ENCODE data around the gene APOL4.
"Not testable (repeated sequence)": the region's sequence is repeated elsewhere in the genome, so short reads cannot be mapped to it uniquely, and the experiment has no call there.

Gene APOL4

DNA sequence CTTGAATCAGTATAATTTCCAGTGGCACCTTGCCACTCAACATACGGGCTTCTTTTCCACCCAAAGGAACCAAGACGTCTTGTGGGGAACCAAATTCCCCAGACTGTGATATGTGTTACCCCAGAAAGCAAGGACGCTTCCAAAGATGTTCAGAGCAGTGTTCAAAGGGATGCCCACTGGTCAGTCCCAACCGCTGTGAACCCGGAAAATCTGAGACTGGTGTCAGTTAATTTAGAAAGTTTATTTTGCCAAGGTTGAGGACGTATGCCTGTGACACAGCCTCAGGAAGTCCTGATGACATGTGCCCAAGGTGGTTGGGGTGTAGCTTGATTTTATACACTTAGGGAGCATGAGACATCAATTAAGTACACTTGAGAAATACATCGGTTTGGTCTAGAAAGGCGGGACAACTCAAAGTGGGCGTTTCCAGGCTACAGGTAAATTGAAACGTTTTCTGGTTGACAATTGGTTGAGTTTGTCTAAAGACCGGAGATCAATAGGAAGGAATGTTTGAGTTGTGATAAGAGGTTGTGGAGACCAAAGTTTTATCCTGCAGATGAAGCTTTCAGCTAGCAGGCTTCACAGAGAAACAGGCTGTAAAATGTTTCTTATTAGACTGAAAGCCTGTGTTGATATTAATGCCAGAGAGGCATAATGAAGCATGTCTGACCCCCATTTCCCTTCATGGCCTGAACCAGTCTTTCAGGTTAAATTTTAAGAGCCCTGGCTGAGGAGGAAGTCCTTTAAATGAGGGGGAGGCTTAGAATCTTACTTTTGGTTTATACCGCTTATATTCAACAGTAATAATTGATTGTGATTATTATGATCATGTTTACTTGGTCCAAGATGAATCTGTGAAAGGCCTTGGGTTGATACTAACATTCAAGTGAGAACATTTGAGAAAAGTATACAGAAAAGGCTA lies 47.8 kb downstream of the APOL4 start:
- DNase-seq (ENCODE audit: low spot score): no peak

DNA sequence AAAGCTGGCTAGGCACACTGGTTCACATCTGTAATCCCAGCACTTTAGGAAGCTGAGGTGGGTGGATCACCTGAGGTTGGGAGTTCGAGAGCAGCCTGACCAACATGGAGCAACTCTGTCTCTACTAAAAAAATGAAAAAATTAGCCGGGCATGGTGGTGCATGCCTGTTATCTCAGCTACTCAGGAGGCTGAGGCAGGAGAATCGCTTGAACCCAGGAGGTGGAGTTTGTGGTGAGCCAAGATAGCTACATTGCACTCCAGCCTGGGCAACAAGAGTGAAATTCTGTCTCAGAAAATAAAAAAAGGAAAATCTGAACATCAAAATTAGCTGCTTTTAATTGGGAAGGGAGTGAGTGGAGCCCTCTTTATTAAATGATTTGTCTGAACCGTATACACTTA lies 48.8 kb downstream of the APOL4 start:
- DNase-seq (ENCODE audit: low spot score): not testable (repeated sequence)

DNA sequence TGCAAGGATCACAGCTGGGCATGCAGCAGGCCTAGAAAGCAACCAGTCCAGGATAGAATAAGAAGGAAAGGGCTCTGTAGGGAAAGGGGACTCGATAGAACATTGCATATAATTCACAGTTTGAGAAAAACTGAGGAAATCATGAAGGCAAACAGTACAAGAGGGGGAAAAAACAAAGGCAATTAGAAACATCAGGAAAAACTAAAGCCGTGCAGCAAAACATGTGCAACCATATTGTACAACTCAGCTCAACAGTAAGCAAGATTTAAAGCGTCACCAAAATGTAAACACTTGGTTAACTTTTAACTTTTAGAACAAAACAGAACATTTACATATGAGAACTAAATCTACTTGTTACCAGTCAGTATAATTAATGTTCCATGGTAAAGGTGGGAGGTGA lies 49.5 kb downstream of the APOL4 start:
- DNase-seq (ENCODE audit: low spot score): no peak

DNA sequence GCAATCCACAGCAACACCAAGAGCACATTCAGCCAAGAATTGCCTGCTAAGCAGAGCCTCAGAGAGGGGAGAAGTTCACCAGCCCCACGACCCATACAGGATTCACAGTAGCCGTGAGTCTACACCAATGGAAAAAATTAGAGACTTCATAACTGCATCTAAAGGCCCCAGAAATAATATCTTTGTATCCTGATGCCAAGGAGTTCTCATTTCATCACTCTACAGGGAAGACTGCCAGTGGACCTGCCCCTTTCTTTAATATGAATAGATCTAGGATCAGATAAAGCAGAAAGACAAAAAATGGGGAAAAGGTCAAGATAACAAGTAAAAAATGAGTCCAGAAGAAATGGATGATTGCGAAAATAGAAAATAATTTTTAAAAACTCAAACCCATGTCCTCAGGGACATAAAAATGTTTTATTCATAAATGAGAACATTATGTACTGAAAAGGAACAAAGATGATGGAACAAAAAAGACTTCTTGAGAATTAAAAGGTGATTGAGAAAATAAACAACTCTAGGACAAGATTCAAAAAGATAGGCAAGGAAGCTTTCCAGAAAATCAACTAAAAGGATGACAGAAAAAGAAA lies 50.5 kb downstream of the APOL4 start:
- DNase-seq (ENCODE audit: low spot score): no peak

DNA sequence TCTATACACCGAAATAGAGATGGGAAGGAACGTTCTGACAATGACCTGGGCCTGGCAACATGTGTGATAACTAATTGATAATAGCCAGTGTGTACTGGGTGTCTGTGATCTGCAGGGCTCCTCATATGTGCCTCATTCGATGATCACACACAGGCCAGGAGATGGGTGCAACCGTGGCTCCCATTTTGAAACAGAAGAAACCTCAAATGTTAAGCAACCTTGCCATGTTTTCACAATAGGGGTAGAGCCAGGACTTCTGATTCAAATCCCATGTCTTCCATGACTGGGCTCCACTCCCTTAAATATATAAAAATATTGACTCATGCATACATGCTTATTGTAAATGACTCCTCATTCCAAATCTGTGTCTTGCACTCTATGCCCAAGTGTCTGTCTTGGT lies 52.2 kb downstream of the APOL4 start:
- no peak for DNase-seq (ENCODE audit: low spot score)

DNA sequence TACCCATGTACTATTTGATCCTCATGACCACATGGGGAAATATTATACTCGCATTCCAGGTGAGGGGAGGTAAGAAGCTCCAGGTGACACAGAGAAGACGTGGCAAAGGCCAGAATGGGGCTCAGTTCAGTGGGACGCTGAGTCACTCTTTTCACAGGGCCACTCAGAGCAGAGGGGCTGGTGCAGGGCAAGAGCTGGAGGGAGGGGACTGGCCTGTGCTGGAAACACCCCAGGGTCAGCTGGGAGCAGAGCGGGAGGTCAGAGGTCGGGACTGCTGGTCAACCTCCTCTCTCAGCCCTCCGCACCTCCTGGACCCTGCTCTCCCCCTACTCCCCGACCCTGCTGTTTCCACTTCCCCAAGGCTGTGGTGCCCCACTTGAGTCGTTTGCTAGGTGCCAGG lies 53.2 kb downstream of the APOL4 start:
- no peak for DNase-seq (ENCODE audit: low spot score)

DNA sequence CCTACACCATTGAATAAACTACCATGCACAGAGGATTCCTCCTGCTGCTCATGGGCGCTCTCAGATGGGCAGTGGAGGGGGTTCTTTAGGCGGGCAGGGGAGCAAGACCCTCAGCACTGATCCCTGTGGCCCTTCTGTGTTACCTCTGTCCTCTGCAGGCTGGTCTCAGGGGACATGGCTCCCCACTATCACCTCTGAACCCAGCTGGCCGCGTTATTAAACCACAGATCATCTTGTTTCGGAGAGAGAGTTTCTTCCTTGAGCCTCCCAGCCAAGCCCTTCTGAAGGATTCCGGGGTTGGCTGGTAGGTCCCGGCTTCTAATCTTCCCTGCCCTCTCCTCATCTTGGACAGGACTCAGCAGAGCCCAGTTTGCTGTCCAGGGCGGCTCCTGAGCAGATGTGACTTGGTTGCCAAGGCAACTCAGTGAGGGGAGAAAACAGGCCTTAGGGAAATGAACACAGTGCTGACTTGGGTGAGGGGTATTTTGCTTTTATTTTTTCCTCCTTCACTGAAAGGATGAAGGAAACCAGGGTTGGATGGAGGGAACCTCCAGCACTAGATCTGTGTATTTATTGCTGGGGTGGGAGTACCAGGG lies 54.3 kb downstream of the APOL4 start:
- DNase-seq (ENCODE audit: low spot score): no peak

DNA sequence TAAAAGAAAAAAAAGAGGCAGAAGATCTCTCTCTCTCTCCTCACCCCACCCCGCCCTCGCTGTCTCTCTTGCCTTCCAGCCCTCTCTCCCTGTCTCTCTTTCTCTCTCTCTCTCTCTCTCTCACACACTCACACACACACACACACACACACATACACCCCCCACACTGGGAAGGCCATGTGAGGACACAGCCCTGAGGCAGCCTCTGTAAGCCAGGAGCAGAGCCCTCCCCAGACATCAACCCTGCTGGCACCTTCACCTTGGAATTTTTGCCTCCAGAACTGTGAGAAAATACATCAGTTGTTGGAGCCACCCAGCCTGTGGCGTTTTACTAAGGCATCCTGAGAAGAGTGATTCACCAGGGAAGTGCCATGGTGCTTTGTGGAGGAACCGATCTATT lies 55.7 kb downstream of the APOL4 start:
- DNase-seq (ENCODE audit: low spot score): no peak

DNA sequence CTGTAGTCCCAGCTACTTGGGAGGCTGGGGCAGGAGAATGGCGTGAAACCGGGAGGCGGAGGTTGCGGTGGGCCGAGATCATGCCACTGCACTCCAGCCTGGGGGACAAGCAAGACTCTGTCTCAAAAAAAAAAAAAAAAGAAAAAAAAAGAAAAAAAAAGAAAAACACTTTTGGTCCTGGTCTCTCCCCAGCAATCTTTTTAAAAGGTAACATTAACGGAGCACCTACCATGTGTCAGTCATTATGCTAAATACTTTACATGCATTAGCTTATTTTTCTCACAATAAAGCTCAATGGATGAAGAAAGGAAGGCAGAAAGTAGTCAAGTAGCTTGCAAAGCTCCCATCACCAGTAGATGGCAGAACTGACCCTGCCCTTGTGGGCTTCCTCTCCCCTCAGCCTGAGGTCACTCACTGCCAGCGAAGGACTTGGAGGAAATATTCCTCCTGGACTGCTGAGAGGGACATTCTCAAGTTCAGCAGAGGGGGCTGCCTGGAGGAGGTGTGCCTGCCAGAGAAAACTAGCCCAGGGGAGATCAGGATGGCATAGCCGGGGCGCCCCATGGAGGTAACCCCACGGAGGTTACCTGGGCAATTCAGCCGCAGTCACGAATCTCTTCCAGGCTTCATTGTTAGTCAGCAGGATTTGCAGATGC lies 56.6 kb downstream of the APOL4 start:
- peak; percentile 73 for DNase-seq (ENCODE audit: low spot score)

DNA sequence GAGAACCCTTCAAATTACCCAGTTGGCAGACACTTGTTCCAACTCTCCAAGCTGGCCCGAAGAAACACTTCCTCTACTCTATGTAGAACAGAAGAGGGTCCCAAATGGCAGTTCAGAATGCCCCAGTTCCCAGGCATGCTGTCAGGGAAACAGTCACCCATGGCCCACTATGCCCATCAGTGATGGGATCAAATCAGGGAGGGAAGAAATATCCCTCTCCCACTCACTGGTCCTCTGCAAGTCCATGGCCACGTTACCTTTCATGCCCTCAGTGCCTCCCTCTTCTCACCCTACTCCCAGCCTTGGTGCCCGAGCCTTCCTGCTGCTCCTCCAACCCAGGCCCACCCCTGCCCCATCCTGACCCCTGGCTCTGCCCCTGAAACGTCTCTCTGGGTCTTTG lies 57.7 kb downstream of the APOL4 start:
- no peak for DNase-seq (ENCODE audit: low spot score)

DNA sequence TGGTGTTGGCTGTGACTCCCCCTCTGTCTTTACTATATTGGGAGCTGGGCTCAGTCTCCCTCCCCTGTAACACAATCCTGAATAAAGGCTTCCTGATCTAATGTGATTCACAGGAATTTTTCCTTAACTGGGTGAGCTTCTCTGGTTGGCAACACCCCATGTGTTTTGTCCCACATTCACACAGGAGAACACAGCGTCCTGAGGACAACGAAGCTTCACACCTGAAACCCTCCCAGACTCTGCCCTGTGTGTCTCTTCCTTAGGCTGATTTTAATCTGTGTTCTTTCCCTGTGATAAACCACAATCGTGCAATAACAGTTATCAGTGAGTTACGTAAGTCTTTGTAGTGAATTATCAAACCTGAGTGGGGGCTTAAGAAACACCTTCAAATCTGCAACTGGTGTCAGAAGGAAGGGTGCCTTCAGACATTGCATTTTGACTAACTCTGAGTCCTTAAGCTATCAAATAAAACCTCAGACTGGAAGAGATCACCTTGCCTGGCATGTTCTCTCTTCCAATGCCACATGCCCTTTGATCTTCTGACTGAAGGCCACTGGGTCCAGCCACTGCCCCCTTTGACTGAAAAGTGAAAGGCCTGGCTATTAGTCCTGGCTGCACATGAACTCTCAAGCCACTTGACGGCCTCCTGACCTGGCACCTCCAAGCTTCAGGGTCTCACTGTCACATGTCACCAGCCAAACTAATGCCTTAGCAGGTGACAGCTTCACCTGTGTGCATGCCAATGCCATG lies 58.4 kb downstream of the APOL4 start:
- no peak for DNase-seq (ENCODE audit: low spot score)

DNA sequence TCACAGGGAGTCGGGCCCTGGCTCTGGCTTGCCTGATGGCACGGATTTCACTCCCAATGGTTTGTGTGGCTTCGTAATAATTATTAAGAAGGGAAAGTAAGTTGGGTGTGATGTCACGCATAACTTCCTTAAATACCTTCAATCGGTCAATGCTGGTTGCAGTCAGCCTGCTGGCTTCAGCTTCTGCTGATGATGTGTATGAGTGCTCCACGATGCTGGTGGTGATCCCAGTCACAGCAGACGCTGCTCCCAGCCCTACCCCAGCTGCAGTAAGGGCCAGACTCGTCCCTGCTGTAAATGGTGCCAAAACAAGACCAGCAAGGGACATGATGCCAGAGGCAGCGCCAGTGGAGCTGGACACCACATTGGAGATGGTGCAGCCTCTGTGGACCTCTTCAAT lies 60.1 kb downstream of the APOL4 start:
- DNase-seq (ENCODE audit: low spot score): no peak

Data from GM03348 (cell line).